ENCODE results near the gene N4BP3. TPM values are rescaled to one million over a fixed set of nuclear protein-coding genes. Genes with fewer than 3 reads are reported as not detected.
A peak's percentile ranks its signal among the peaks of the same experiment; 100 is the strongest.

Gene N4BP3
- total and polyA plus RNA-seq, 4 donors: 6.1 to 11.4 (median 8.6) TPM

DNA sequence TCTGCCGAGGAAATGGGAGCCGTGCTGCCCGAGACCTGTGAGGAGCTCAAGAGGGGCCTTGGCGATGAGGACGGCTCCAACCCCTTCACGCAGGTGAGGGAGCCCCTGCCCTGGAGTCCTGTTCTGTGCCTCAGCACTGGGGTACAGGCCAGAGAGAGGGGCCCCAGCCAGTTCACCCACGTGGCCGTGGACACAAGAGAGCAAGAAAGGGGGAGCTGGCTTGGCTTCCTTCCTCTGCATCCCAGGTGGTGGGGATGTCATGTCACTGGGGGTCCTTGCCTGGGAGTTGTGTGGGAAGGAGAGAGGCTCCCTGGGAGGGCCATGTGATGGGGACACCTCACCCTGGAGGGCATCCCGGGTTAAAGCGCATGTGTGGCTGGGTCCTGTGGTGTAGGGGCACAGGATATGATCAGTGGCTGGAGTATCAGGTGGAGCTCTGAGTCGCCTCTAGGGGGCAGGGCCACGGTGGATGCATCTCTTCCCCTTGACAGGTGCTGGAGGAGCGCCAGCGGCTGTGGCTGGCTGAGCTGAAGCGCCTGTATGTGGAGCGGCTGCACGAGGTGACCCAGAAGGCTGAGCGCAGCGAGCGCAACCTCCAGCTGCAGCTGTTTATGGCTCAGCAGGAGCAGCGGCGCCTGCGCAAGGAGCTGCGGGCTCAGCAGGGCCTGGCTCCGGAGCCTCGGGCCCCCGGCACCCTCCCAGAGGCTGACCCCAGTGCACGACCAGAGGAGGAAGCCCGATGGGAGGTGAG lies 7.5 kb downstream of the N4BP3 start:
- Histone ChIP-seq H3K9ac (ENCODE audit: insufficient read depth in 1 of 2, low read length in 2 of 2) (no peak overlapping the region), H3K27ac (ENCODE audit: low read depth in 1 of 2, low read length in 1 of 2) (peak overlapping the region in 1 of 2 donors; percentile 23), H3K27me3 (ENCODE audit: control insufficient read depth in 3 of 3, insufficient read depth in 3 of 3, low read length in 2 of 3) (peaks cover 0 to 18% (median 17%) of the 10 kb centered on the region in 3 donors), H3K36me3 (ENCODE audit: control insufficient read depth in 4 of 4, insufficient read depth in 4 of 4, low read length in 4 of 4) (peaks cover 0 to 5% (median 0%) of the 10 kb centered on the region in 4 donors), H3K4me3 (no peak overlapping the region), H3K4me1 (ENCODE audit: control insufficient read depth in 5 of 5, insufficient read depth in 5 of 5, low read length in 5 of 5) (peaks cover 0 to 38% (median 18%) of the 10 kb centered on the region in 5 donors), H3K9me3 (ENCODE audit: control insufficient read depth in 4 of 4, insufficient read depth in 3 of 4, low read length in 3 of 4) (no peaks in the 10 kb centered on the region)
- ATAC-seq (ENCODE audit: insufficient read depth, low FRiP score) (peak; percentile 32), DNase-seq (peak; percentile 75 to 88 (median 84))
- WGBS, 2 donors: 30 to 41% methylated on average over 28 to 29 of the region's 29 CpGs
- TF ChIP-seq, protein P1, sequence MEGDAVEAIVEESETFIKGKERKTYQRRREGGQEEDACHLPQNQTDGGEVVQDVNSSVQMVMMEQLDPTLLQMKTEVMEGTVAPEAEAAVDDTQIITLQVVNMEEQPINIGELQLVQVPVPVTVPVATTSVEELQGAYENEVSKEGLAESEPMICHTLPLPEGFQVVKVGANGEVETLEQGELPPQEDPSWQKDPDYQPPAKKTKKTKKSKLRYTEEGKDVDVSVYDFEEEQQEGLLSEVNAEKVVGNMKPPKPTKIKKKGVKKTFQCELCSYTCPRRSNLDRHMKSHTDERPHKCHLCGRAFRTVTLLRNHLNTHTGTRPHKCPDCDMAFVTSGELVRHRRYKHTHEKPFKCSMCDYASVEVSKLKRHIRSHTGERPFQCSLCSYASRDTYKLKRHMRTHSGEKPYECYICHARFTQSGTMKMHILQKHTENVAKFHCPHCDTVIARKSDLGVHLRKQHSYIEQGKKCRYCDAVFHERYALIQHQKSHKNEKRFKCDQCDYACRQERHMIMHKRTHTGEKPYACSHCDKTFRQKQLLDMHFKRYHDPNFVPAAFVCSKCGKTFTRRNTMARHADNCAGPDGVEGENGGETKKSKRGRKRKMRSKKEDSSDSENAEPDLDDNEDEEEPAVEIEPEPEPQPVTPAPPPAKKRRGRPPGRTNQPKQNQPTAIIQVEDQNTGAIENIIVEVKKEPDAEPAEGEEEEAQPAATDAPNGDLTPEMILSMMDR (IDR thresholded peaks at IDR 0.05; ENCODE audit: control extremely low read depth, extremely low read depth): peak; percentile 12

DNA sequence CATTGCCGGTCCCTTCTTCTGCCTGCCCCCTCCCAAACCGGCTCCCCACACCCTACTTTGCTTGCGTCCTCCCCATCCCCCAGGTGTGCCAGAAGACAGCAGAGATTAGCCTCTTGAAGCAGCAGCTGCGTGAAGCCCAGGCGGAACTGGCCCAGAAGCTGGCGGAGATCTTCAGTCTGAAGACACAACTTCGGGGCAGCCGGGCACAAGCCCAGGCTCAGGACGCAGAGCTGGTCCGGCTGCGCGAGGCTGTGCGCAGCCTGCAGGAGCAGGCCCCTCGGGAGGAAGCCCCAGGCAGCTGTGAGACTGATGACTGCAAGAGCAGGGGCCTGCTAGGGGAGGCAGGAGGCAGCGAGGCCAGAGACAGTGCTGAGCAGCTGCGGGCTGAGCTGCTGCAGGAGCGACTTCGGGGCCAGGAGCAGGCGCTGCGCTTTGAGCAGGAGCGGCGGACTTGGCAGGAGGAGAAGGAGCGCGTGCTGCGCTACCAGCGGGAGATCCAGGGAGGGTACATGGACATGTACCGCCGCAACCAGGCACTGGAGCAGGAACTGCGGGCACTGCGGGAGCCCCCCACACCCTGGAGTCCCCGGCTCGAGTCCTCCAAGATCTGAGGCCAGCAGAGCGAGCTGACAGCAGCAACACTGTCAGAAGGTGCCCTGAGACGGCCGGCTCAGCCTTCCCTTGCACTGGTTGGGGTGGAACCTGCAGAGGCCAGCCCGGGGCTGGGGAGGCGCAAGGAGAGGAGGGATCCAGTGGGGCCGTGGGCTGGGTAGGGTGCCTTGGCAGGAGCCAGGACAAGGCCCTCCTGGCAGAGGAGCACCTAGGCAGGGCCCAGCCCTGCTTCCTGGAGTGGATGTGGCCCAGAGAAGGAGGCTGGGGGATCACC lies 8.3 kb downstream of the N4BP3 start:
- ATAC-seq (ENCODE audit: insufficient read depth, low FRiP score) (no peak), DNase-seq (peak in 1 of 3 donors; percentile 40)
- Histone ChIP-seq H3K9me3 (ENCODE audit: control insufficient read depth in 4 of 4, insufficient read depth in 3 of 4, low read length in 3 of 4) (no peaks in the 10 kb centered on the region), H3K4me1 (ENCODE audit: control insufficient read depth in 5 of 5, insufficient read depth in 5 of 5, low read length in 5 of 5) (peaks cover 0 to 35% (median 10%) of the 10 kb centered on the region in 5 donors), H3K27ac (ENCODE audit: low read depth in 1 of 2, low read length in 1 of 2) (no peak overlapping the region), H3K27me3 (ENCODE audit: control insufficient read depth in 3 of 3, insufficient read depth in 3 of 3, low read length in 2 of 3) (peaks cover 0 to 10% (median 9%) of the 10 kb centered on the region in 3 donors), H3K9ac (ENCODE audit: insufficient read depth in 1 of 2, low read length in 2 of 2) (no peak overlapping the region), H3K4me3 (no peak overlapping the region), H3K36me3 (ENCODE audit: control insufficient read depth in 4 of 4, insufficient read depth in 4 of 4, low read length in 4 of 4) (peaks cover 0 to 5% (median 0%) of the 10 kb centered on the region in 4 donors)
- TF ChIP-seq, protein P1 (IDR thresholded peaks at IDR 0.05; ENCODE audit: control extremely low read depth, extremely low read depth): no peak
- 81 to 84% methylated on average over 35 to 38 of the region's 38 CpGs for WGBS, 2 donors

DNA sequence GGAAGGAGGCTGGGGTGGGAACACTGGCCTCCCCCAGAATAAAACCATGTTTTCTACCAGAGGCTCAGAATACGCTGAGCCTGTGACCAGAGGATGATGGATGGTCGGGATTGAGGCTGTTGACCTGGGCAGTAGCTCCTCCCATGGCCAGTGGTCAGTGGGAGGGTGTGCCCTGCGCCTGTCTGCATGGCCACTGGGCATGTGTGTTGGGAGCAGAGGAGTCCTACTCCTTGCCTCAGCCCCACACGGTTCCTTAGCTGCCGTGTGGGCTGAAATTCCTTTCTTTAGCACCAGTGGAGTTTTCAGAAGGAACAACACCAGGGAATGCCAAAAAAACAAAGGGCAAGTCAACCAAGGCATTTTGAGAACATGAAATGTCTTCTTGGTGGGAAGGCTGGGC lies 9.0 kb downstream of the N4BP3 start:
- 88 to 89% methylated on average over 5 of the region's 5 CpGs for WGBS, 2 donors
- ATAC-seq (ENCODE audit: insufficient read depth, low FRiP score): no peak
- Histone ChIP-seq H3K36me3 (ENCODE audit: control insufficient read depth in 4 of 4, insufficient read depth in 4 of 4, low read length in 4 of 4) (peaks cover 0 to 5% (median 0%) of the 10 kb centered on the region in 4 donors), H3K27ac (ENCODE audit: low read depth in 1 of 2, low read length in 1 of 2) (peak overlapping the region in 1 of 2 donors; percentile 1), H3K4me1 (ENCODE audit: control insufficient read depth in 5 of 5, insufficient read depth in 5 of 5, low read length in 5 of 5) (peaks cover 0 to 33% (median 10%) of the 10 kb centered on the region in 5 donors), H3K9me3 (ENCODE audit: control insufficient read depth in 4 of 4, insufficient read depth in 3 of 4, low read length in 3 of 4) (no peaks in the 10 kb centered on the region), H3K4me3 (no peak overlapping the region), H3K9ac (ENCODE audit: insufficient read depth in 1 of 2, low read length in 2 of 2) (no peak overlapping the region), H3K27me3 (ENCODE audit: control insufficient read depth in 3 of 3, insufficient read depth in 3 of 3, low read length in 2 of 3) (peaks cover 0 to 4% (median 3%) of the 10 kb centered on the region in 3 donors)
- TF ChIP-seq, protein P1 (IDR thresholded peaks at IDR 0.05; ENCODE audit: control extremely low read depth, extremely low read depth): no peak
- DNase-seq: no peak
